A673 (cell line): ENCODE measurements around the gene PTPA. TPM values are rescaled to one million over a fixed set of nuclear protein-coding genes. Genes with fewer than 3 reads are reported as not detected.
"Not testable (repeated sequence)": the region's sequence is repeated elsewhere in the genome, so short reads cannot be mapped to it uniquely, and the experiment has no call there.

Experiments
- BruUV-seq: library from RNA; stranded (reverse); fragments of 400-500 nt; replicated peaks from 2 replicates; lab custom pipeline; 2021; lab: Mats Ljungman, UMichigan
- CTCF ChIA-PET: fragments of 300-600 bp; sonication (Branson Sonifier 250); formaldehyde crosslinking; loops from one replicate; lab custom pipeline; 2022; ENCODE audit warnings: antibody characterized with exemption; lab: Charles Lee
- POLR2A ChIA-PET: fragments of 300-600 bp; sonication (Branson Sonifier 250); formaldehyde crosslinking; loops from one replicate; lab custom pipeline; 2022; ENCODE audit warnings: antibody characterized with exemption; ENCODE audit not compliant: low non-redundant PET; lab: Charles Lee
- DNase-seq: peaks from one replicate; pipeline ENCODE4 v3.0.0-alpha.2; 2015; ENCODE audit warnings: low spot score
- H3K27ac ChIP-seq: fragments of 200-600 bp; sonication (generic); 2 replicates; pipeline ENCODE4 v1.5.1; 2016; ENCODE audit warnings: mixed run types, low read depth, mild to moderate bottlenecking, mixed read lengths, antibody characterized with exemption, low read length; ENCODE audit not compliant: poor library complexity, severe bottlenecking
- H3K27me3 ChIP-seq: fragments of 200-600 bp; sonication (generic); replicated peaks from 2 replicates; pipeline ENCODE4 v1.6.1; 2017; ENCODE audit warnings: mixed run types, low read depth, mild to moderate bottlenecking, mixed read lengths, antibody characterized with exemption, low read length; ENCODE audit not compliant: insufficient read depth, poor library complexity
- H3K36me3 ChIP-seq: fragments of 200-600 bp; sonication (generic); 2 replicates; pipeline ENCODE4 v1.6.1; 2016; ENCODE audit warnings: mixed run types, mild to moderate bottlenecking, mixed read lengths, antibody characterized with exemption, low read length; ENCODE audit not compliant: insufficient read depth, poor library complexity, severe bottlenecking
- H3K4me1 ChIP-seq: fragments of 200-600 bp; sonication (generic); 2 replicates; pipeline ENCODE4 v1.6.1; 2017; ENCODE audit warnings: mixed run types, mild to moderate bottlenecking, mixed read lengths, antibody characterized with exemption, low read length; ENCODE audit not compliant: insufficient read depth, poor library complexity, severe bottlenecking
- H3K4me3 ChIP-seq: fragments of 200-600 bp; sonication (generic); 2 replicates; pipeline ENCODE4 v1.5.1; 2016; ENCODE audit warnings: low read depth, mixed run types, mild to moderate bottlenecking, mixed read lengths, low read length; ENCODE audit not compliant: poor library complexity, severe bottlenecking
- H3K9me3 ChIP-seq: fragments of 200-600 bp; sonication (generic); 2 replicates; pipeline ENCODE4 v1.6.1; 2016; ENCODE audit warnings: mixed run types, low read depth, mild to moderate bottlenecking, mixed read lengths, antibody characterized with exemption, low read length; ENCODE audit not compliant: poor library complexity, severe bottlenecking
- CTCF ChIP-seq: fragments of 300-800, 200-600 bp; sonication (generic); conservative IDR thresholded peaks from 2 replicates; pipeline ENCODE4 v1.5.1; 2017; ENCODE audit warnings: low read depth, mild to moderate bottlenecking, antibody characterized with exemption, low read length, moderate library complexity, mixed read lengths
- EZH2 ChIP-seq: fragments of 200-600 bp; sonication (generic); IDR thresholded peaks from 2 replicates; pipeline ENCODE4 v1.6.1; 2017; ENCODE audit warnings: borderline replicate concordance, low read depth, mild to moderate bottlenecking, mixed read lengths, antibody characterized with exemption, low read length; ENCODE audit not compliant: poor library complexity, severe bottlenecking
- intact Hi-C: fragments of 100-400 bp; cut with micrococcal nuclease; formaldehyde crosslinking; loops from one replicate; pipeline ENCODE4 v1.10.0; 2022; ENCODE audit not compliant: unreplicated experiment
- total RNA-seq: library from RNA; stranded (reverse); gene quantifications from 2 replicates; pipeline ENCODE4 v1.2.3, GENCODE V29; 2021

The PTPA gene
- total RNA-seq, 1 experiment from 2014 or later = 157 TPM

- CTCF ChIA-PET = interaction anchor here (0.6 kb wide), 1 partner anchor 9 kb away, joined by 3 read pairs; no protein-coding TSS in a partner anchor
- DNase-seq = no peak
- intact Hi-C loops = no loop called here
Measured at GRCh38 chr9:129162497-129163197, 51.4 kb downstream of the PTPA start.

GRCh38 chr9:129163198-129163670, 52.0 kb downstream of the PTPA start:
- H3K27ac ChIP-seq, H3K27me3 ChIP-seq, H3K4me3 ChIP-seq, H3K9me3 ChIP-seq, intact Hi-C loops, POLR2A ChIA-PET, BruUV-seq, H3K36me3 ChIP-seq, DNase-seq: not testable (repeated sequence)
- CTCF ChIA-PET = interaction anchor here (0.6 kb wide), 1 partner anchor 8 kb away, joined by 3 read pairs; no protein-coding TSS in a partner anchor
- H3K4me1 ChIP-seq = peaks cover 15% of the 10 kb centered on the region

More at GRCh38 chr9:129162497-129163197, 51.4 kb downstream of the PTPA start:
- H3K4me1 ChIP-seq = peaks cover 9% of the 10 kb centered on the region
- no peaks in the 10 kb centered on the region for H3K36me3 ChIP-seq
- H3K4me3 ChIP-seq = no peak overlapping the region
- no peaks in the 10 kb centered on the region for H3K27me3 ChIP-seq
- BruUV-seq = no TSS peak
- H3K9me3 ChIP-seq = no peaks in the 10 kb centered on the region
- TF ChIP-seq EZH2 (no peak), CTCF (no peak)
- H3K27ac ChIP-seq = no peak overlapping the region
- POLR2A ChIA-PET = no interaction called here

GRCh38 chr9:129163753-129164152, 52.5 kb downstream of the PTPA start:
- H3K4me3 ChIP-seq = no peak overlapping the region
- H3K4me1 ChIP-seq = peaks cover 16% of the 10 kb centered on the region
- CTCF ChIA-PET = interaction anchor here (1.2 kb wide), 1 partner anchor 10 kb away, joined by 4 read pairs; no protein-coding TSS in a partner anchor
- POLR2A ChIA-PET = no interaction called here
- DNase-seq = no peak
- no peak overlapping the region for H3K27ac ChIP-seq
- no TSS peak for BruUV-seq
- intact Hi-C loops = no loop called here
- no peaks in the 10 kb centered on the region for H3K9me3 ChIP-seq
- no peak for TF ChIP-seq CTCF
- no peak for TF ChIP-seq EZH2
- no peaks in the 10 kb centered on the region for H3K36me3 ChIP-seq
- H3K27me3 ChIP-seq = no peaks in the 10 kb centered on the region
